Stimulated activated CD4-positive, alpha-beta T cell treated with anti-CD3 and anti-CD28 coated beads, Interleukin-12 subunit alpha, Interleukin-12 subunit beta, amount 100 ng/mL, for 24 hours (primary cell): ENCODE measurements around the gene REC8.
A peak's percentile ranks its signal among the peaks of the same experiment; 100 is the strongest.

Experiments used
- DNase-seq, 2 experiments: peaks; one replicate each; pipeline ENCODE4 v3.0.0-alpha.2; 2020; ENCODE audit warnings: low read depth in 2 of 2

Gene REC8

DNA sequence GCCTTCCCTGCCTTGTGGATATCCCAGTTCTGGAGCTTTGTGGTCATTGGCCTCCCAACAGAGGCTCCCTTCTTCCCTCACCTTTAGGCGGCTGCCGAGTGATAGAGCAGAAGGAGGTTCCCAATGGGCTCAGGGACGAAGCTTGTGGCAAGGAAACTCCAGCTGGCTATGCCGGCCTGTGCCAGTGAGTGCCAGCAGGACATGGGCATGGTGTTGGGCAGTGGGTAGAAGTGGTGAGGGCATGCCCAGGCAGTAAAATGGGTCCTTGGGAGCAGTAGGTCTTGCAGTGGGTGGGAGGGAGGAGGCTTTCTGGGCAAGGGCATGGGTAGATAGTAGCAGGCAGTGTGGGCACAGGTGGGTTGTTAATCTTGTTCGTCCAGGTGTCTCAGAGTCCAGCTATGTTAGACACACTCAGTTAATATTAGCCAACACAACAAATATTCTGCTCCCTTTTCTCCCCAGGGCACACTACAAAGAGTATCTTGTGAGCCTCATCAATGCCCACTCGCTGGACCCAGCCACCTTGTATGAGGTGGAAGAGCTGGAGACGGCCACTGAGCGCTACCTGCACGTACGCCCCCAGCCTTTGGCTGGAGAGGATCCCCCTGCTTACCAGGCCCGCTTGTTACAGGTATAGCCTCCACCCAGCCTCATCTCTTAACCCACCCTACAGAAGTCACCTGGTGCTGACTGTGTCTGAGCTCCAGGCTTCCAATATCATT is 11.9 kb upstream of the REC8 start:
- no peak for DNase-seq

DNA sequence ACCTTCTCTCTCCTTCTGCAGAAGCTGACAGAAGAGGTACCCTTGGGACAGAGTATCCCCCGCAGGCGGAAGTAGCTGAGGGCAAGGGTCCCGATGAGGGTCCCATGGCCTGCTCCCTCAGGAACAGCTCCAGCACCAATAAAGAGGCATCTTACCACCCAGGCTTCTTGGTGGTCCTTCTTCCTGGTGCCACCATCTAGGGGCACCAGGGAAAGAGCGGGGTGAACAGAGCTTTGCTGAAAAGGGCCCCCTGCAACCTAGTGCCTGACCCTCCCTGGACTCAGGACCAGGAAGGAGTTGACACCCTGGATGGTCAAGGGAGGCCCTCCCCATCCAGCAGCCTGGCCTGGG is 11.4 kb upstream of the REC8 start:
- DNase-seq = no peak

DNA sequence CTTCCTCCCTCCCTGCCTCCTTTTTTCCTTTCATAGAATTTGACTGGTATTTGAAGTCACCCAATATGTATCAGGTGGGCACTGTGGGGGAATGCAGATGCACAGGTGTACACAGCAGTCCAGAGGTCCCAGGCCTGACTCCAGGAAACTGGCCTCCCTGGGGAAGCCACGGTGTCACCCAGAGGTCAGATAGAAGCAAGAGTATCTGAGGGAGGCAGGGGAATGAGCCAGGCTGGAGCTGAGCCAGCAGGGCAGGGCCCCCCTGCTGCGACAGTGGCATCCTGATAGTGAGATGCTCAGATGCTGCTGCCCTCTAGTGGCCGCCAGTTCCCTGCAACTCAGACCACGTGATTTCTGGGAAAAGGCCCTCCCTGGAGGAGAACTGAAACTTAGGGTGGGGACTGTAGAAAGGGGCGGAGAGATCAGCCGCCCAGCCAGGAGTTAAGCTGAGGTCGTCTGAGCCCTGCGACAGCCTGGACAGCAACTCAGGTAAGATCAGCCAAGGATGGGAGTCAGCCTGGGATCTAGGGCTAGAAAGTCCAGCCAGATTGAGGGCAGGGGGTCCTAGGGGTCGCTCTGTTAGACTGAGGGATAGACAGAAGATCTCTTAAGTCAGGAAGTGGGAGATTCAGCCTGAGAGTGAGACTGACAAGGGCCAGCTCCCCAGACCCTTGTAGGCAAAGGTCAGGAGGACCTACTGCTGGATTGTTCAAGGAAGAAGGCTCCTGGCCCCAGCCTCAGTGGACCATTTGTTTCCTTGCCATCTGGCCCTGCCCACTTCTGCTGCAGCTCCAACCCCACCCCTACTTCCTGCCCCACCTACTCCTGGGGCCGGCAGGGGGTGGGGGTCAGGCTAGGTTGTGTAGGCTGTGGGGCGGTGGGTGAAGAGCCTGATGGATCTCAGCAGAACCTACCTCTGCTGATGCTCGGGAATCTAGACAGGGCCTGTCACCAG is 10.8 kb upstream of the REC8 start, which contains the start of gene IRF9:
Gene IRF9 (plus strand): TSS at position 416 of the 955 bp plus-strand sequence. CDS start 880 bp downstream, outside the sequence.
- peak; percentile 98 to 99 for DNase-seq

DNA sequence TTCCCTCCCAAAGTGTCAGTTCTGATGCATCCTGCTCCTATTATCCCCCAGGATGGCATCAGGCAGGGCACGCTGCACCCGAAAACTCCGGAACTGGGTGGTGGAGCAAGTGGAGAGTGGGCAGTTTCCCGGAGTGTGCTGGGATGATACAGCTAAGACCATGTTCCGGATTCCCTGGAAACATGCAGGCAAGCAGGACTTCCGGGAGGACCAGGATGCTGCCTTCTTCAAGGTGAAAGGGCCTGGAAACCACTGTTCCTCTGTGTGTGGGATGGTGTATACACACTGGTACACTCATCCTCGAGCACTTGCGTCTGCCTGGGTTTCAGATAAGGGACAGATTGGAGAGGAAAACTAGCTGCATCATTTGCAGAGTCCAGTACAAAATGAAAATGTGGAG is 9.8 kb upstream of the REC8 start:
- DNase-seq = no peak

DNA sequence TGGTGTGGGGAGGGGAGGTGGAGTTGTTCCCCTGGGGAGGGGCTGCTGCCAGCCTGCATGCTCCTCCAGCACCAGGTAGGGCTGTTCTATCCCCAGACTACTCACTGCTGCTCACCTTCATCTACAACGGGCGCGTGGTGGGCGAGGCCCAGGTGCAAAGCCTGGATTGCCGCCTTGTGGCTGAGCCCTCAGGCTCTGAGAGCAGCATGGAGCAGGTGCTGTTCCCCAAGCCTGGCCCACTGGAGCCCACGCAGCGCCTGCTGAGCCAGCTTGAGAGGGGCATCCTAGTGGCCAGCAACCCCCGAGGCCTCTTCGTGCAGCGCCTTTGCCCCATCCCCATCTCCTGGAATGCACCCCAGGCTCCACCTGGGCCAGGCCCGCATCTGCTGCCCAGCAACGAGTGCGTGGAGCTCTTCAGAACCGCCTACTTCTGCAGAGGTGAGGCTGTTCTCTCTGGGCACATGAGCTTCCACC is 7.3 kb upstream of the REC8 start:
- DNase-seq = no peak

DNA sequence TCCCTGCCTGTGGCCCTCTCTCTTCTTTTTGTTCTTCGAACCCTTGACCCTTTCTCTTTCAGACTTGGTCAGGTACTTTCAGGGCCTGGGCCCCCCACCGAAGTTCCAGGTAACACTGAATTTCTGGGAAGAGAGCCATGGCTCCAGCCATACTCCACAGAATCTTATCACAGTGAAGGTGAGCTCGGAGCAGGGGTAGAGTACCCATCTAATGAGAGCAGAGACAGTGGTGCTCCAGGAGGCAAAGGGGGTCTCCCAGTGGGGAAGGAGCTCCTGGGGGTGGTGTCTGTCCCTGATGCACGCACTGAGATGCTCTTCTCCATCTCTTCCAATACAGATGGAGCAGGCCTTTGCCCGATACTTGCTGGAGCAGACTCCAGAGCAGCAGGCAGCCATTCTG is 6.1 kb upstream of the REC8 start:
- DNase-seq = no peak

DNA sequence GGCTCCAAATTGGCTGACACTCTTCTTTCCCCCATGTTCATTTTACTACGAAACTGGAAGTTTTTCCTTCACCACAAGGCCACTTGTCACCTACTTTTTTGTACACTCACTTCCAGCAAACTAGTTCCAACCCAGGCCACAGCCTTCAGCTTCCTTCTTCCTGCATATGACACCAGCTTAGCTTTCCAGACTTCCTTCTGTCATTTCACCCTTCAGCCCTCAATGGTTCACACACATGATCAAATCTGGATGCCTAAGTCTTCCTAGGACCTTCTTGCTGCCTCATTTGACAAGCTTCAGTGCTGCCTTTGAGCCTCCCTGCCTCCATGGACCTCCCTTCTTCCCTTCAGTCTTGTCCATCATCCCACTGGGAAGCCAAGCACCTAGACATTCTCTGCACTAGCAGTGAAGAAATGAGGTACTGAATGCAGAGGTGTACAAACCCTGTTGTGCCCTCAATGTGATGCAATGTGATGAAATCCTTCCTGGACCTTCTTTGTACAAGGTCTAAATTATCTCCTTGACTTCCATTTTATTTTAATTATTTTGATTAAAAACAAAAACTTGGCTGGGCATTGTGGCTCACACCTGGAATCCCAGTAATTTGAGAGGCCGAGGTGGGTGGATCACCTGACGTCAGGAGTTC is 4.3 kb upstream of the REC8 start:
- no peak for DNase-seq

DNA sequence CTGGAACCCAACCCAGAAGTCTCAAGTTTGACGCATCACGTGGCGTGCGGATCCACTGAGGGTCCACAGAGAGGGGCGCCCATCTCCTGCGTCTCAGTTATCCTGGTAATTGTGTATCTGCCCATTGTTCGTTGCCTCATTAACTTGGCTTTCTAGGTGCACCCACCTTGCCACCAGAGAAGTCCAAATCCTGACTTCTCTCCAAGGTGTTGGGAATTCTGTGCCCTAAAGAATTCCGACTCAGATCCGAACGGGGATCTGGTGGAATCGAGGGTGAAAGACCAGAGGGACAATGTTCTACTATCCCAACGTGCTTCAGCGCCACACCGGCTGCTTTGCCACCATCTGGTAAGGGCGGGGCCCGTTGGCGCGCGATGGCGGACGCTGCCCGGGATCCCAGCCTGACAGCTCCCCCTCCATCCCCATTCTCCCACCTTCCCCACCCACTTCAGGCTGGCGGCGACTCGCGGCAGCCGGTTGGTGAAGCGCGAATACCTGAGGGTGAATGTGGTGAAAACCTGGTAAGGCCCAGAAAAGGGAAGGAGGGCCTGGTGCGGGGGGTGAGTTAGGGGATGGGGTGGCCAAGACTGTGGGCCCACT is 481 bp downstream of the REC8 start:
- DNase-seq = no peak

DNA sequence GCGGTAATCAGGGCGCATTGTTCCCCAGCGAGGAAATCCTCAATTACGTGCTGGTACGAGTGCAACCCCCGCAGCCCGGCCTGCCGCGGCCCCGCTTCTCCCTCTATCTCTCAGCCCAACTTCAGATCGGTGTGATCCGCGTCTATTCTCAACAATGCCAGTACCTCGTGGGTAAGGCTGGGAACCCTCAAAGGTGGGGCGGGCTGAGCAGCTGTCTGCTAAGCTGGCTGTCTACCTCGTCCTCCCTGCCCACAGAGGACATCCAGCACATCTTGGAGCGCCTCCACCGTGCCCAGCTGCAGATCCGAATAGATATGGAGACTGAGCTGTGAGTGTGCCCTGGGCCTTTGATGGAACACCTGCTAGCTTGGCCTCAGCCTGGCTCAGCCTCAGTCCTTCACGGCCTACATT is 996 bp downstream of the REC8 start:
- DNase-seq = no peak

DNA sequence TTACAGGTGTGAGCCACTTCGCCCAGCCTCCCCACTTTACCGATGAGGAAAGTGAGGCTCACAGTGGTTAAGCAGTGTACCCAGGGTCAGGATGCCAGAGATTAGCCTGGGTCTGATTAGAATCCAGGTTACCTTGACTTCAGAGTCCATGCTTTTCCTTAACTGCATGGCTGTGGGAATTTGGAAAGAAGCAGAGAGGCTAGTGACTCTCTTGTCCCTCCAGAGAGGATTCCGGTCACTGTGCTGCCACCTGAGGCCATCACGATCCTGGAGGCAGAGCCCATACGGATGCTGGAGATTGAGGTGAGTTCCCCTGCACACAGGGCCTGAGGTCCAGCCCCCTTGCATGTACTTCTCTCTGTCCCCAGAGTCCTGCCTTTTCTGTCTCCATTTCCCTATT is 4.7 kb downstream of the REC8 start:
- DNase-seq = no peak

DNA sequence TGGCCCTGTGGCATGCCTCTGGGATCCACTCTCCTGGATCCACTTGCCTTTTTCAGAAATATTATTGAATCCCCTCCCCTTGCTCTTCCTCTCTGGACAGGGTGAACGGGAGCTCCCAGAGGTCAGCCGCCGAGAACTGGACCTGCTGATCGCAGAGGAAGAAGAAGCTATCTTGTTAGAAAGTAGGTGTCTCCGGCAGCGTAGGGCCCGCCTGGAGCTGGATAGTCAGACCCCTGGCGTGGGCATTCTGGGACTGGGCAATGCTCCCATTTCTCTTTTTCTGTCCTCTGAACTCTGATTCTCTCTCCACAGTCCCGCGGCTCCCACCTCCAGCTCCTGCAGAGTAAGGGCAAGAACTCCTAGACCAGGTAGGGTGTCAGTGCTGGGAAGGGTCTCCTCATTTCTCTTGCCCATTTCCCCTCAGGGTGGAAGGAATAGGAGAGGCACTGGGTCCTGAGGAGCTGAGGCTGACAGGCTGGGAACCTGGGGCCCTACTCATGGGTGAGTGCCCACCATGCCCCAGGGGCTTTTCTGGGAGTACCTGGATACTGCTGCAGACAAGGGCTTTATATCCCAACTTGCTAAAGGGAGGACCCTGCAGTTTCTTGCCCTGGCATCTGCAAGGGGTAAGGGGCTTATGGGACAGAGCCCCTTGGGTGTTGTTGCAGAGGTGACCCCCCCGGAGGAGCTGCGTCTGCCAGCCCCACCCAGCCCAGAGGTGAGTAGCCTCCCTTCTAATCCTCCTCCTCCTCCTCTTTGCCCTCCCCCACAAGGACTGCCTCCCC is 5.4 kb downstream of the REC8 start:
- no peak for DNase-seq

DNA sequence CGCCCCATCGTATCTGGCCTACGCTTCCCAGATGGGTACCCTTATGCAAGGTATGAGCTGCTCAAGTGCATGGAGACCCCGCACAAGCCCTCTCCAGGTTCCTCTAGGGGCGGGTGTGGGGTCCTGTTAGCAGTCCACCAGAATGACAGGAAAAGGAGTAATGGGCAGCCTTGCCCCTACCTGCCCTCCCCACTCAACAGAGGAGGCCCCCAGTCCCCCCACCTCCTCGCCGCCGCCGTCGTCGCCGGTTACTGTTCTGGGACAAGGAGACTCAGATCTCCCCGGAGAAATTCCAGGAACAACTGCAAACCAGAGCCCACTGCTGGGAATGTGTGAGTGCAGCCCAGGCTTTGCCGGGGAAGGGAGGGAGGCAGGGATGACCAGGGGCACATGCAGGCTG is 6.0 kb downstream of the REC8 start:
- DNase-seq = no peak

DNA sequence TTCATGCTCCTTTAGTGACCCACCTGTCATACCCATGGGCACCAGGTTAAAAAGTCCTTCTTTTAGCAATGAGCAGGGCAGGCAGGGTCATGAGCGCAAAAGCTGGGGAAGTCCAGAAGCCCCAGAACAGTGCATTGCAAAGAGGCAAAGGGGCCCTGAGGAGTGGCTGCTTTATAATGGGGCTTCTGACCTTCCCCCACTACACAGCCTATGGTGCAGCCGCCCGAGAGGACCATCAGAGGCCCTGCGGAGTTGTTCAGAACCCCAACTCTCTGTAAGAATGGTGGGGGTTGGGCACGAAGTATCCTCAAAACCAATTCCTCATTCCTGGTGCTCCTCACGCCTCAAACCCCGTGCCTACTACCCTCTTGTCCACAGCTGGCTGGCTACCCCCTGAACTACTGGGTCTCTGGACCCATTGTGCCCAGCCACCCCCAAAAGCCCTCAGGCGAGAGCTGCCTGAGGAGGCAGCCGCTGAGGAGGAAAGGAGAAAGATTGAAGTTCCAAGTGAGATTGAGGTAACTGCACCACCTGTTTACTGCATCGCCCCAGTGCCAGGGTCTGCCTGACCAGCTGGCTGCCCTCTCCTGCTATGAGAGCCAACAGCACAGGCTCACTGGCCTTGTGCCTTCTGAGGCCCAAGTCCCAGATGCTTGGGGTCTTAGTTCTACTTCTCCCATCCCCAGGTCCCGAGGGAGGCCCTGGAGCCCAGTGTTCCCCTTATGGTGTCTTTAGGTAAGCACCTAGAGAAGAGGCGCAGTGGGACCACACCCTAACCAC is 6.7 kb downstream of the REC8 start:
- no peak for DNase-seq

DNA sequence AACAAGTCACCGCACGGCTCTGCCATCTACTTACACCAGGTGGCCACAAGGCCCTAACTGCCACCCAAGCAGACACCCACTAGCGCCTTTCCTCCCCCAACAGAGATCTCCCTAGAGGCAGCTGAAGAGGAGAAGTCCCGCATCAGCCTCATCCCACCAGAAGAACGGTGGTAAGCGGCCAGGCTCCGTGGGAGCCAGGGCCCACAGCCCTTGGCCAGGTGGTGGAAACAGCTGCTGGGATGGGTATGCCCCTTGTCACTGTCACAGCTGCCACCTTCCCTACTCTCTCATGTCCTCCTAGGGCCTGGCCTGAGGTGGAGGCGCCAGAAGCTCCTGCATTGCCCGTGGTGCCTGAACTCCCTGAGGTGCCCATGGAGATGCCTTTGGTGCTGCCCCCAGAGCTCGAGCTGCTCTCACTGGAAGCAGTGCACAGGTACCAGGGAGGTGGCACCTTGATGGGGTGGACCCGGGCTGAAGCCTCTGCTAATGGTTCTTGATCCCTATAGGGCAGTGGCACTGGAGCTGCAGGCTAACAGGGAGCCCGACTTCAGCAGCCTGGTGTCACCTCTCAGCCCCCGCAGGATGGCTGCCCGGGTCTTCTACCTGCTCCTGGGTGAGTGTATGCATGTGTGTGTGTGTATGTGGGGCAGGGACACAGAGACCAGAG is 7.5 kb downstream of the REC8 start:
- no peak for DNase-seq

DNA sequence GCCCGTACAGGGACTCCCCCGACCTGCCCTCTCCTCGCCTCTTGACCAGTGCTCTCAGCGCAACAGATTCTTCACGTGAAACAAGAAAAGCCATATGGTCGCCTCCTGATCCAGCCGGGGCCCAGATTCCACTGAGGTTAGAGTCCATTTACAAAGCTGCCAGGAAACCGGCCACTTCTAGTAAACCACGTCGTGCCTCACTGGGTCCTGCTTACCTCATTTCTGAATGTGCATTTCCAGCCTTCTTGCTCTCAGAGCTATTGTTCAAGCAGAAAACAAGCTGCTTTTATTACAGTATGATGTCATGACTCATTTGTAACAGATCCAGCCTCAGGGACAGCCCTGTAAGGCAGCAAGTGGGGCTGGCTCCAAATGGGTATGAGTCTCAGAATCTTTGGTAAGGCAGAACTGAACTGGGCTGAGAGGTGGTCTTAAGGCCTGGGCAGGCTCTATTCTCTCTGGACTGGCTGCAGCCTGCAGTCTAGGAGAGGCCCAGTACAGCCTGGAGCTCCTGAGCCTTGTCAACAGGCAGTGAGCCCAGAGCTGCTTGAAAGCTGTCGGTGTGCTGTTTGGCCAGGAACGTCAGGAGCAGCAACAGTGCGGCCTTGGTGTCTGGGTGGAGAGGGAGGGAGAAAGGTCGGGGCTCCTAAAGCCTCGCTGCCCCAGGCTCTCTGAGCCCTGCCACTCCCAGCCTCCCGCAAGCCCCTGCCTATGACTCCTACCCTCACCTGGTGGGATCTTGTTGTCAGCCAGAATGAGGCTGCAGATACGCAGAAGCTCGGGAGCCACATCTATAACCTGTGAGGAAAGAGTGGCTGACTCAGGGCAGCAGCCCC is 8.3 kb downstream of the REC8 start:
- DNase-seq = no peak

DNA sequence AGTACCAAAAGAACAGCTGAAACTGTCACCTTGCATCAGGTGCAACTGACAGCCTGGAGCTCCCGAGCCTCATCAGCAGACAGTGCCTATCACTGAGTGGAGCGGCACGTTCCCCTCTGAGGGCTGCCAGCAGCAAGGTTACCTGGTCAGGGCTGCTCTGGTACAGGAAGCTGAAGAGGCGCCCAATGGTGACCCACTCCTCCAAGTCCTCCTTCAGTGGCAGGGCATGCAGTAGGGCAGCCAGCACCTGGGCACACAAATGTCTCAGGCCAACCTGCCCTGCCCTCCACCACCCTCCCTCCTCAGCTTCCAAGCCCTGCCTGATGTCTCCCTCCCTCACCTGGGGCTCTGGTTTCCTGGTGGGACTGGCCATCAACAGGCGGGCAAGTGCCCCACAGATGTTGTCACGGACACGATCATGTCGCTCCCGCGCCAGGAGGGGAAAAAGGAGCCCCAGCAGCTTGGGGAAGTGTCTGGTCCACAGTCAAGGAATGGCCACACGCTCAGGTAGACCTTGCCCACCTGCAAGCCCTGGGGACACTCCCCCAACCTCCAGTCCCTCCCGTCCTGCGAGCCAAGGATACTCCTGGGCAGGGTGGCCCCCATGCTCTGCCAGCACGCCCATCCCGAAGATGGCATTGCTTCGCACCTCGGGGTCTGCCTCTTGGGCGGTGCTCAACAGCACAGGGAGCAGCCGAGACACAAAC is 9.6 kb downstream of the REC8 start:
- no peak for DNase-seq

DNA sequence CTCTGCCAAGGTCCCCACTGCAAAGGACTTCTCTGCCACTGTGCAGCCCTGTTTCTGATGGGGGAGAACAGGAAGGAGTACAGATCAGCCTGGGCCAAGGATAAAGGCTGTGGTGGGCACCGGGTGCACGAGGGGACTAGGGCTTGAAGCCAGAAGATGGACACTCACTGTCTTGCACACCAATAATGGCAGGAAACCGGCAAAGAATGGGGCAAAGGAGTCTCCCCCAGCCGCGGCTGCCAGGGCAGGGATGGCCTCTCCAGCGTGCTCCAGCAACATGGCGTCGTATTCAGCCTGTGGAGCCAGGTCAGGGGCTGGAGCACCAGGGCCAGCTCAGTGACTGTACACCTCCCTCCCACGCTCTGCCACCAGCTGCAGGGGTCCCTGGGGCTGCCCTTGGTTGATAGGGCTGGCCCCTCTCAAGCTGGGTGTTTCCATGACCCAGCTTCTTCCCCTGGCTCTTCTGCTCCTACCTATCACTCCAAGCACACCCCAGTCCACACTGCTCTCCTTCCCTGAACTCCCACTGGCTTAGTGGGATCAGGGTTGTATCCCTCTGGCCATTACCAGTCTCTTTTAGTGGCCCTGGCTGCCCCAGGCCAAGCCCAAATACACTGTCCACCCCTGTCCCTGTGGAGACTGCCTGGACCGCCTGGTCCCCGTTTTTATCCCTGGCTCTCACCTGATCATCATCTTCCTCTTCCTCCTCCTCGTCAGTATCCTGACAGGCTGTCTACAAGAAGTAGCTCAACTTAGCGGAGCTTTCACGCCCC is 10.4 kb downstream of the REC8 start:
- no peak for DNase-seq
